ENCODE data around the gene DNAH10.

Gene DNAH10

GRCh38 chr12:123845881-123846280 is 83.8 kb downstream of the DNAH10 start:
- DNase-seq: no peak

- DNase-seq: no peak
Observed at GRCh38 chr12:123846340-123846739, 84.2 kb downstream of the DNAH10 start.

GRCh38 chr12:123847019-123847418 is 84.9 kb downstream of the DNAH10 start:
- no peak for DNase-seq

- DNase-seq: no peak
Observed at GRCh38 chr12:123847876-123848275, 85.8 kb downstream of the DNAH10 start.

GRCh38 chr12:123849517-123849916 is 87.4 kb downstream of the DNAH10 start:
- DNase-seq: no peak

GRCh38 chr12:123850246-123851134 is 88.4 kb downstream of the DNAH10 start:
- DNase-seq: no peak

- no peak for DNase-seq
Observed at GRCh38 chr12:123853396-123854070, 91.4 kb downstream of the DNAH10 start.

- no peak for DNase-seq
Observed at GRCh38 chr12:123854232-123854631, 92.1 kb downstream of the DNAH10 start.

- no peak for DNase-seq
Observed at GRCh38 chr12:123854918-123855317, 92.8 kb downstream of the DNAH10 start.

GRCh38 chr12:123856681-123857080 is 94.6 kb downstream of the DNAH10 start:
- no peak for DNase-seq

GRCh38 chr12:123858176-123858575 is 96.1 kb downstream of the DNAH10 start:
- no peak for DNase-seq

GRCh38 chr12:123859035-123859434 is 96.9 kb downstream of the DNAH10 start:
- DNase-seq: no peak

GRCh38 chr12:123860377-123860776 is 98.3 kb downstream of the DNAH10 start:
- no peak for DNase-seq

- no peak for DNase-seq
Observed at GRCh38 chr12:123861392-123861791, 99.3 kb downstream of the DNAH10 start.

GRCh38 chr12:123867141-123867540 is 105.0 kb downstream of the DNAH10 start:
- DNase-seq: no peak

- no peak for DNase-seq
Observed at GRCh38 chr12:123868791-123869190, 106.7 kb downstream of the DNAH10 start.

- DNase-seq: no peak
Observed at GRCh38 chr12:123873793-123874192, 111.7 kb downstream of the DNAH10 start.

- DNase-seq: no peak
Observed at GRCh38 chr12:123877968-123878367, 115.9 kb downstream of the DNAH10 start.

GRCh38 chr12:123879101-123879500 is 117.0 kb downstream of the DNAH10 start:
- no peak for DNase-seq

GRCh38 chr12:123879691-123880090 is 117.6 kb downstream of the DNAH10 start:
- DNase-seq: no peak

- DNase-seq: no peak
Observed at GRCh38 chr12:123882161-123882705, 120.1 kb downstream of the DNAH10 start.

- DNase-seq: no peak
Observed at GRCh38 chr12:123886258-123886657, 124.2 kb downstream of the DNAH10 start.

GRCh38 chr12:123886931-123887582 is 125.0 kb downstream of the DNAH10 start:
- DNase-seq: no peak

Measured in NCI-H1092 (cell line).